ENCODE data around the gene PRPSAP2.

DNA sequence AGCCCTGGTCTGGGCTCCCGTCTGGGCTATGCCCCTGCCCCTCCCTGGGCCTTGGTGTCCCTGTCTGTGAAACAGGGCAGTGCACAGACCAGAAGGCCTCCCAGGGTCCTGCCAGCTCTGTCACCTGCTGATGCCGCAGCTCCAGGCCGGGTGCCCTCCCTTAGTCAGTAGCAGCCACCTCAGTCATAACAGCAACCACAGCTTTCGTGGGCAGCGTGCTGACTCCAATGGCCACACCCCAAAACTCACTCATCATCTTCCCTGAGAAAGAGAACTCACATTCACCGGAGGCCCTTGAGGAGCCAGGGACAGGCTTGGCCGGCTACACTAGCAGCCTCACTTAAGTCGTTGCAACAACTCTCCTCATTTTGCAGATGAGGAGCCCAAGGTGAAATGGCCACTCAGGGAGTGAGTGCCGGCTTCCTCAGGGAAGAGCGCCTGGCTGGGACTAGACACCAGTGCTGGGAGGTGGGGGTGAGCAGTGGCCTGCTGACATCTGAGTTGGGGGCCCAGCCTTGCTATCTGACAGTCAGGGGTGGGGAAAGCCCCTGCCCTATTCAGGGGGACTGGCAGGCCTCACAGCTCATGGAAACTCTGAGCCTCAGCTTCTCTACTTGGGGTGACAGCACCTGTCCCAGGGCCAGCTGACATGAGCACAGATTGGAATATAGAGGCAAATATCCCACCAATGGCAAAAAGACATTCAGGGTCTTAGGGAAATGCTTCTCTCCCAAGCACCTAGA lies 116.6 kb downstream of the PRPSAP2 start:
- TF ChIP-seq POLR2AphosphoS5 (IDR thresholded peaks at IDR 0.05) (no peak), EZH2 (IDR thresholded peaks at IDR 0.05; ENCODE audit: borderline replicate concordance, insufficient read depth, low read length, poor library complexity, severe bottlenecking) (no peak), SMC3 (conservative IDR thresholded peaks at IDR 0.05; ENCODE audit: poor library complexity) (no peak), RAD21 (conservative IDR thresholded peaks at IDR 0.05) (no peak), EP300 (conservative IDR thresholded peaks at IDR 0.05; ENCODE audit: poor library complexity, severe bottlenecking) (no peak), MXI1 (conservative IDR thresholded peaks at IDR 0.05; ENCODE audit: poor library complexity, severe bottlenecking) (no peak)
- TF ChIP-seq, protein P1, sequence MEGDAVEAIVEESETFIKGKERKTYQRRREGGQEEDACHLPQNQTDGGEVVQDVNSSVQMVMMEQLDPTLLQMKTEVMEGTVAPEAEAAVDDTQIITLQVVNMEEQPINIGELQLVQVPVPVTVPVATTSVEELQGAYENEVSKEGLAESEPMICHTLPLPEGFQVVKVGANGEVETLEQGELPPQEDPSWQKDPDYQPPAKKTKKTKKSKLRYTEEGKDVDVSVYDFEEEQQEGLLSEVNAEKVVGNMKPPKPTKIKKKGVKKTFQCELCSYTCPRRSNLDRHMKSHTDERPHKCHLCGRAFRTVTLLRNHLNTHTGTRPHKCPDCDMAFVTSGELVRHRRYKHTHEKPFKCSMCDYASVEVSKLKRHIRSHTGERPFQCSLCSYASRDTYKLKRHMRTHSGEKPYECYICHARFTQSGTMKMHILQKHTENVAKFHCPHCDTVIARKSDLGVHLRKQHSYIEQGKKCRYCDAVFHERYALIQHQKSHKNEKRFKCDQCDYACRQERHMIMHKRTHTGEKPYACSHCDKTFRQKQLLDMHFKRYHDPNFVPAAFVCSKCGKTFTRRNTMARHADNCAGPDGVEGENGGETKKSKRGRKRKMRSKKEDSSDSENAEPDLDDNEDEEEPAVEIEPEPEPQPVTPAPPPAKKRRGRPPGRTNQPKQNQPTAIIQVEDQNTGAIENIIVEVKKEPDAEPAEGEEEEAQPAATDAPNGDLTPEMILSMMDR (IDR thresholded peaks at IDR 0.05; ENCODE audit: poor library complexity, severe bottlenecking) = no peak
- TF ChIP-seq, protein P2, sequence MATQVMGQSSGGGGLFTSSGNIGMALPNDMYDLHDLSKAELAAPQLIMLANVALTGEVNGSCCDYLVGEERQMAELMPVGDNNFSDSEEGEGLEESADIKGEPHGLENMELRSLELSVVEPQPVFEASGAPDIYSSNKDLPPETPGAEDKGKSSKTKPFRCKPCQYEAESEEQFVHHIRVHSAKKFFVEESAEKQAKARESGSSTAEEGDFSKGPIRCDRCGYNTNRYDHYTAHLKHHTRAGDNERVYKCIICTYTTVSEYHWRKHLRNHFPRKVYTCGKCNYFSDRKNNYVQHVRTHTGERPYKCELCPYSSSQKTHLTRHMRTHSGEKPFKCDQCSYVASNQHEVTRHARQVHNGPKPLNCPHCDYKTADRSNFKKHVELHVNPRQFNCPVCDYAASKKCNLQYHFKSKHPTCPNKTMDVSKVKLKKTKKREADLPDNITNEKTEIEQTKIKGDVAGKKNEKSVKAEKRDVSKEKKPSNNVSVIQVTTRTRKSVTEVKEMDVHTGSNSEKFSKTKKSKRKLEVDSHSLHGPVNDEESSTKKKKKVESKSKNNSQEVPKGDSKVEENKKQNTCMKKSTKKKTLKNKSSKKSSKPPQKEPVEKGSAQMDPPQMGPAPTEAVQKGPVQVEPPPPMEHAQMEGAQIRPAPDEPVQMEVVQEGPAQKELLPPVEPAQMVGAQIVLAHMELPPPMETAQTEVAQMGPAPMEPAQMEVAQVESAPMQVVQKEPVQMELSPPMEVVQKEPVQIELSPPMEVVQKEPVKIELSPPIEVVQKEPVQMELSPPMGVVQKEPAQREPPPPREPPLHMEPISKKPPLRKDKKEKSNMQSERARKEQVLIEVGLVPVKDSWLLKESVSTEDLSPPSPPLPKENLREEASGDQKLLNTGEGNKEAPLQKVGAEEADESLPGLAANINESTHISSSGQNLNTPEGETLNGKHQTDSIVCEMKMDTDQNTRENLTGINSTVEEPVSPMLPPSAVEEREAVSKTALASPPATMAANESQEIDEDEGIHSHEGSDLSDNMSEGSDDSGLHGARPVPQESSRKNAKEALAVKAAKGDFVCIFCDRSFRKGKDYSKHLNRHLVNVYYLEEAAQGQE (IDR thresholded peaks at IDR 0.05; ENCODE audit: borderline replicate concordance) = no peak

Data from neural cell (in vitro differentiated cells).